Measurements from ENCODE around the gene MTHFD2.

DNA sequence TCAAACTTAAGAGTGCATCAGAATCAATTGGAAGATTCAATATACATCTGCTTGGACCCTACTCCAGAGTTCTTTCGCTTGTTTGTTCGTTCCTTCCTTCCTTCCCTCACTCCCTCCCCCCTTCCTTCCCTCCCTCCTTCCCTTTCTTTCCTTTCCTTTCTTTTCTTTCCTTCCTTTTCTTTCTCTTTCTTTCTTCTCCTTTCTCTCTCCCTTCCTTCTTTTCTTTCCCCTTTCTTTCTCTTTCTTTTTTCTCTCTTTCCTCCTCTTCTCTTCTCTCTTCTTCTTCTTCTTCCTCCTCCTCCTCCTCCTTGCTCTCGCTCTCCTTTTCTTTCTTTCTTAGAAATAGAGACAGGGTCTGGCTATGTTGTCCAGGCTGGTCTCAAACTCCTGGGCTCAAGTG lies 45.9 kb downstream of the MTHFD2 start:
- TF ChIP-seq POLR2AphosphoS5 (IDR thresholded peaks at IDR 0.05; ENCODE audit: borderline replicate concordance, low read depth, low read length) (no peak), EZH2 (IDR thresholded peaks at IDR 0.05) (no peak)

All from SK-N-MC (cell line).